Measurements from ENCODE around the gene RPL7A. TPM values are rescaled to one million over a fixed set of nuclear protein-coding genes. Genes with fewer than 3 reads are reported as not detected.

The RPL7A gene
- total RNA-seq, 1 donor from 2014 or later, result 1,772 TPM

DNA sequence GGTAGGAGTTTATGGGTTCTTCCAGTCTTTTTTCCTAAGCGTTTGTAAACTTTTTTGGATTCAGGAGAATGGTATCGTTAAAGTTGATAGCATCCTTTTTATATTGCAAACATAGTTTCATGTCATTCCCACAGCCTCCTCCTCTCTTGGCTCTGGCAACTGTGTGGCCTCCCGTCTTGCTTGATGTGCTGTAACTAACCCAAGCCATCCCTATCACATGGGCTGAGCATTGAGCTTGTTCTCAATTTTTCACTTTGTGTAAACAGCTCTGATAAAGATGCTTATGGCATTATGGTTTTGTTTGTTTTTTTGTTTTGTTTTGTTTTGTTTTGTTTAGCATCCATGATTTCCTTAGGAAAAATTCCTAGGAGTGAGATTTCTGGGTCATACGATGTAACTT is 32.7 kb downstream of the RPL7A start:
- H3K9me3 Mint-ChIP-seq (ENCODE audit: unreplicated experiment), result no peaks in the 10 kb centered on the region
- H3K4me3 Mint-ChIP-seq (ENCODE audit: unreplicated experiment), result no peak overlapping the region
- no peaks in the 10 kb centered on the region for H3K36me3 Mint-ChIP-seq (ENCODE audit: unreplicated experiment)
- H3K27ac Mint-ChIP-seq (ENCODE audit: unreplicated experiment), result no peak overlapping the region
- DNase-seq (ENCODE audit: extremely low spot score, unreplicated experiment), result no peak
- no peaks in the 10 kb centered on the region for H3K27me3 Mint-ChIP-seq (ENCODE audit: unreplicated experiment)
- TF ChIP-seq, protein P1, sequence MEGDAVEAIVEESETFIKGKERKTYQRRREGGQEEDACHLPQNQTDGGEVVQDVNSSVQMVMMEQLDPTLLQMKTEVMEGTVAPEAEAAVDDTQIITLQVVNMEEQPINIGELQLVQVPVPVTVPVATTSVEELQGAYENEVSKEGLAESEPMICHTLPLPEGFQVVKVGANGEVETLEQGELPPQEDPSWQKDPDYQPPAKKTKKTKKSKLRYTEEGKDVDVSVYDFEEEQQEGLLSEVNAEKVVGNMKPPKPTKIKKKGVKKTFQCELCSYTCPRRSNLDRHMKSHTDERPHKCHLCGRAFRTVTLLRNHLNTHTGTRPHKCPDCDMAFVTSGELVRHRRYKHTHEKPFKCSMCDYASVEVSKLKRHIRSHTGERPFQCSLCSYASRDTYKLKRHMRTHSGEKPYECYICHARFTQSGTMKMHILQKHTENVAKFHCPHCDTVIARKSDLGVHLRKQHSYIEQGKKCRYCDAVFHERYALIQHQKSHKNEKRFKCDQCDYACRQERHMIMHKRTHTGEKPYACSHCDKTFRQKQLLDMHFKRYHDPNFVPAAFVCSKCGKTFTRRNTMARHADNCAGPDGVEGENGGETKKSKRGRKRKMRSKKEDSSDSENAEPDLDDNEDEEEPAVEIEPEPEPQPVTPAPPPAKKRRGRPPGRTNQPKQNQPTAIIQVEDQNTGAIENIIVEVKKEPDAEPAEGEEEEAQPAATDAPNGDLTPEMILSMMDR (IDR thresholded peaks at IDR 0.05), result no peak
- H3K4me1 Mint-ChIP-seq (ENCODE audit: unreplicated experiment), result peaks cover 4% of the 10 kb centered on the region

DNA sequence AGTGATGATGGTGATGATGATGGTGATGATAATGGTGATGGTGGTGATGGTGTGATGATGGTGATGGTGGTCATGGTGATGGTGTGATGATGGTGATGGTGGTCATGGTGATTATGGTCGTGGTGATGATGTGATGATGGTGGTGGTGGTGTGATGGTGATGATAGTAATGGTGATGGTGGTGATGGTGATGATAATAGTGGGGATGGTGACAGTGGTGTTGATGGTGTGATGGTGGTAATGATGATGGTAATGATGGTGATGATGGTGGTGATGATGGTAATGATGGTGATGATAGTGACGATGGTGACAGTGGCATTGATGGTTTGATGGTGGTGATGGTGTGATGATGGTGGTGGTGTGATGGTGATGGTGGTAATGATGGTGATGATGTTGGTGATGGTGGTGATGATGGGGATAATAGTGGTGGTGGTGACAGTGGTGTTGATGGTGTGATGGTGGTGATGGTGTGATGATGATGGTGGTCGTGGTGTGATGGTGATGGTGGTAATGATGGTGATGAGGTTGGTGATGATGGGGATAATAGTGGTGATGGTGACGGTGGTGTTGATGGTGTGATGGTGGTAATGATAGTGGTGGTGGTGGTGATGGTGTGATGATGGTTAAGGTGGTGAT is 34.6 kb downstream of the RPL7A start:
- TF ChIP-seq, protein P1 (IDR thresholded peaks at IDR 0.05), result no peak
- peaks cover 2% of the 10 kb centered on the region for H3K4me1 Mint-ChIP-seq (ENCODE audit: unreplicated experiment)
- H3K9me3 Mint-ChIP-seq (ENCODE audit: unreplicated experiment), result no peaks in the 10 kb centered on the region
- no peak overlapping the region for H3K4me3 Mint-ChIP-seq (ENCODE audit: unreplicated experiment)
- no peaks in the 10 kb centered on the region for H3K27me3 Mint-ChIP-seq (ENCODE audit: unreplicated experiment)
- H3K27ac Mint-ChIP-seq (ENCODE audit: unreplicated experiment), result no peak overlapping the region
- H3K36me3 Mint-ChIP-seq (ENCODE audit: unreplicated experiment), result no peaks in the 10 kb centered on the region
- DNase-seq (ENCODE audit: extremely low spot score, unreplicated experiment), result no peak

DNA sequence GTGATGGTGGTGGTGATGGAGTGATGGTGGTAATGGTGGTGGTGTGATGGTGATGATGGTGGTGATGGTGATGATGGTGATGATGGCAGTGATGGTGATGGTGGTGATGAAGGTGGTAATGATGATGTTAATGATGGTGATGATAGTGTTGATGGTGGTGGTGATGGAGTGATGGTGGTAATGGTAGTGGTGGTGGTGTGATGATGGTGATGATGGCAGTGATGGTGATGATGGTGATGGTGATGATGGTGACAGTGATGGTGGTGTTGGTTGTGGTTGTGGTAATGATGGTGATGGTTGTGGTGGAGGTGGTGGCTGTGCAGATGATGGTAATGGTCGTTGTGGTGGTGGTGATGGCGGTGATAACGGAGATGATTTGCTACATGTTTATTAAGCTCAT is 35.4 kb downstream of the RPL7A start:
- no peak for DNase-seq (ENCODE audit: extremely low spot score, unreplicated experiment)
- no peak overlapping the region for H3K4me3 Mint-ChIP-seq (ENCODE audit: unreplicated experiment)
- no peaks in the 10 kb centered on the region for H3K4me1 Mint-ChIP-seq (ENCODE audit: unreplicated experiment)
- TF ChIP-seq, protein P1 (IDR thresholded peaks at IDR 0.05), result no peak
- no peaks in the 10 kb centered on the region for H3K36me3 Mint-ChIP-seq (ENCODE audit: unreplicated experiment)
- no peaks in the 10 kb centered on the region for H3K27me3 Mint-ChIP-seq (ENCODE audit: unreplicated experiment)
- H3K9me3 Mint-ChIP-seq (ENCODE audit: unreplicated experiment), result no peaks in the 10 kb centered on the region
- H3K27ac Mint-ChIP-seq (ENCODE audit: unreplicated experiment), result no peak overlapping the region

DNA sequence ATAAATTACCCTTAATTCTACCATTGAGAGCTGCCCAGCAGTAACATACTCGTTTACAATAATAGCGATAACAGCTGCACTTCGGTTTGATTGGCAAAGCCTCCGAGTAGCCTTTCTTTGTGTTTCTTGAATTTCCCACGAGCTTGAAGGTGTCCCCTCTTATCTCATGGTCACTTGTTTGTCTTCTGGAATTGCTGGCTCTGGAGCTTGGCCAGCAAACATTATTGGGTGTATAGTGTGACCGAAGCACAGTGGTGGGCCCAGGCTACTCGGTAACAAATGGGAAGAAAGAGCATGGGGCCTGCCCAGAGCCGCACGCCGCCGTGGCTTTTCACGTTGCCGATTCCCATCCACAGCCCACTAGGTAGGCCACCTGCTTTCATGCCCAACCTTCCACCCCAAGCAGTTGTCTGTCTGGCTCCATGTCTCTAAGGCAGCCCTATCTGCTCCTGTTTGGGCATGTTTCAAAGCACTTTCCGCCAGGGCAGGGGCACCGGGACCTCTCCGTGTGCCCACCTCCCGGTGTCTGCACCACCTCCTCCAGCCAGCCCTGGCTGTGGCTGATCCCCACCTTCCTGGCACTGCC is 36.8 kb downstream of the RPL7A start:
- H3K27me3 Mint-ChIP-seq (ENCODE audit: unreplicated experiment), result no peaks in the 10 kb centered on the region
- no peaks in the 10 kb centered on the region for H3K36me3 Mint-ChIP-seq (ENCODE audit: unreplicated experiment)
- no peaks in the 10 kb centered on the region for H3K4me1 Mint-ChIP-seq (ENCODE audit: unreplicated experiment)
- H3K9me3 Mint-ChIP-seq (ENCODE audit: unreplicated experiment), result no peaks in the 10 kb centered on the region
- no peak for DNase-seq (ENCODE audit: extremely low spot score, unreplicated experiment)
- H3K4me3 Mint-ChIP-seq (ENCODE audit: unreplicated experiment), result no peak overlapping the region
- TF ChIP-seq, protein P1 (IDR thresholded peaks at IDR 0.05), result no peak
- no peak overlapping the region for H3K27ac Mint-ChIP-seq (ENCODE audit: unreplicated experiment)

DNA sequence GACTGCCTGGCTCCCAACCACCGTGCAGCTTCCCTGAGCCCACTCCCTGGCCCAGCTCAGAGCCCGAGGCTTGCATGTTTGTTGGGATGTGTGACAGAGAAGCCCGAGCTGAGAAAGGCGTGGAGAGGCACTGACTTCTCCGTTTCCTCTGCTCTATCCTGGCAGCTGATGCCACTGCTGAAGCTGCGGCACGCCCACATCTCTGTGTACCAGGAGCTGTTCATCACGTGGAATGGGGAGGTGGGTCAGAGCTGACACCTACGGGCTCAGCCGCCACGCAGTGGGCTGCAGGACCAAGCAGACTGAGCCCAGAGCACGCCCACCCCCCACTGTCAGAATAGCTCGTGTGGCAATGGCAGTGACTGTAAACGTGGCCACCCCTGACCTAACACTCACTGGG is 37.4 kb downstream of the RPL7A start:
- H3K27ac Mint-ChIP-seq (ENCODE audit: unreplicated experiment), result no peak overlapping the region
- no peak overlapping the region for H3K4me3 Mint-ChIP-seq (ENCODE audit: unreplicated experiment)
- H3K4me1 Mint-ChIP-seq (ENCODE audit: unreplicated experiment), result no peaks in the 10 kb centered on the region
- TF ChIP-seq, protein P1 (IDR thresholded peaks at IDR 0.05), result no peak
- H3K27me3 Mint-ChIP-seq (ENCODE audit: unreplicated experiment), result no peaks in the 10 kb centered on the region
- H3K36me3 Mint-ChIP-seq (ENCODE audit: unreplicated experiment), result no peaks in the 10 kb centered on the region
- DNase-seq (ENCODE audit: extremely low spot score, unreplicated experiment), result no peak
- H3K9me3 Mint-ChIP-seq (ENCODE audit: unreplicated experiment), result no peaks in the 10 kb centered on the region

Measured in osteocyte (in vitro differentiated cells).